GM12891 (cell line): ENCODE data around the gene TSHZ2.

Source experiments
- DNase-seq: peaks from one replicate; pipeline ENCODE4 v3.0.0; 2011; ENCODE audit warnings: low spot score; ENCODE audit not compliant: insufficient read length
- FAIRE-seq: peaks from 2 replicates; lab custom pipeline; 2011; peaks lifted over from hg19 to GRCh38; lab: Jason Lieb, UNC
- PAX5 ChIP-seq: IDR thresholded peaks from 2 replicates; pipeline ENCODE4 v1.6.1; 2011; ENCODE audit warnings: low read length, moderate library complexity, mild to moderate bottlenecking; ENCODE audit not compliant: insufficient read depth, severe bottlenecking
- POLR2A ChIP-seq: IDR thresholded peaks from 2 replicates; pipeline ENCODE4 v1.6.1; 2011; ENCODE audit warnings: low read depth, low read length, control low read depth
- POLR2AphosphoS5 ChIP-seq: IDR thresholded peaks from 2 replicates; pipeline ENCODE4 v1.6.1; 2011; ENCODE audit warnings: low read depth, low read length, control low read depth
- POU2F2 ChIP-seq: IDR thresholded peaks from 2 replicates; pipeline ENCODE4 v1.6.1; 2011; ENCODE audit warnings: low read depth, mild to moderate bottlenecking, control low read depth, low read length, moderate library complexity
- SPI1 ChIP-seq: IDR thresholded peaks from 2 replicates; pipeline ENCODE4 v1.6.1; 2011; ENCODE audit warnings: low read depth, low read length, control low read depth
- TAF1 ChIP-seq: IDR thresholded peaks from 2 replicates; pipeline ENCODE4 v1.6.1; 2011; ENCODE audit warnings: low read depth, low read length, control low read depth

Gene TSHZ2

GRCh38 chr20:52936351-52937340, 35.5 kb upstream of the TSHZ2 start:
- TF ChIP-seq SPI1 = no peak
- no peak for TF ChIP-seq POU2F2
- no peak for TF ChIP-seq POLR2AphosphoS5
- TF ChIP-seq TAF1 = no peak
- no peak for TF ChIP-seq PAX5
- TF ChIP-seq POLR2A = no peak
- FAIRE-seq = no peak
- DNase-seq = no peak

- TF ChIP-seq POLR2AphosphoS5 (no peak), SPI1 (no peak), POU2F2 (no peak)
- FAIRE-seq (no peak), DNase-seq (no peak)
These were observed 34.5 kb upstream of the TSHZ2 start for GRCh38 chr20:52937591-52938100.

- FAIRE-seq = no peak
- no peak for DNase-seq
- TF ChIP-seq TAF1 (no peak), POLR2A (no peak), SPI1 (no peak), POLR2AphosphoS5 (no peak), POU2F2 (no peak), PAX5 (no peak)
These were observed 33.0 kb upstream of the TSHZ2 start for GRCh38 chr20:52939141-52939540.

- DNase-seq = no peak
- FAIRE-seq = no peak
- TF ChIP-seq POLR2AphosphoS5 (no peak), TAF1 (no peak), SPI1 (no peak), PAX5 (no peak), POU2F2 (no peak), POLR2A (no peak)
These were observed 30.4 kb upstream of the TSHZ2 start for GRCh38 chr20:52941808-52942207.

GRCh38 chr20:52943185-52943841, 28.8 kb upstream of the TSHZ2 start:
- DNase-seq = no peak
- TF ChIP-seq POLR2A (no peak), POU2F2 (no peak), SPI1 (no peak), POLR2AphosphoS5 (no peak), TAF1 (no peak), PAX5 (no peak)
- no peak for FAIRE-seq

GRCh38 chr20:52945268-52945667, 26.9 kb upstream of the TSHZ2 start:
- FAIRE-seq = no peak
- TF ChIP-seq POU2F2 (no peak), PAX5 (no peak), SPI1 (no peak), POLR2AphosphoS5 (no peak), POLR2A (no peak)
- DNase-seq = no peak

- TF ChIP-seq POLR2A = no peak
- TF ChIP-seq PAX5 = no peak
- no peak for TF ChIP-seq POLR2AphosphoS5
- TF ChIP-seq SPI1 = no peak
- DNase-seq (no peak), FAIRE-seq (no peak)
These were observed 26.2 kb upstream of the TSHZ2 start for GRCh38 chr20:52945862-52946522.

GRCh38 chr20:52948491-52948890, 23.7 kb upstream of the TSHZ2 start:
- FAIRE-seq (no peak), DNase-seq (no peak)
- TF ChIP-seq SPI1 (no peak), POLR2AphosphoS5 (no peak), POU2F2 (no peak), PAX5 (no peak), POLR2A (no peak), TAF1 (no peak)

GRCh38 chr20:52953020-52953419, 19.1 kb upstream of the TSHZ2 start:
- no peak for FAIRE-seq

More at GRCh38 chr20:52953020-52953419, 19.1 kb upstream of the TSHZ2 start:
- TF ChIP-seq POU2F2 (no peak), POLR2A (no peak), PAX5 (no peak), TAF1 (no peak), SPI1 (no peak), POLR2AphosphoS5 (no peak)
- no peak for DNase-seq
